ENCODE data around the gene FAIM2. TPM values are rescaled to one million over a fixed set of nuclear protein-coding genes. Genes with fewer than 3 reads are reported as not detected.

FAIM2 gene
- total and polyA plus RNA-seq, 2 donors (not counting 3 experiments of a cell fraction or from before 2014, with no cell fraction given): 0.01 TPM; not detected in 1

DNA sequence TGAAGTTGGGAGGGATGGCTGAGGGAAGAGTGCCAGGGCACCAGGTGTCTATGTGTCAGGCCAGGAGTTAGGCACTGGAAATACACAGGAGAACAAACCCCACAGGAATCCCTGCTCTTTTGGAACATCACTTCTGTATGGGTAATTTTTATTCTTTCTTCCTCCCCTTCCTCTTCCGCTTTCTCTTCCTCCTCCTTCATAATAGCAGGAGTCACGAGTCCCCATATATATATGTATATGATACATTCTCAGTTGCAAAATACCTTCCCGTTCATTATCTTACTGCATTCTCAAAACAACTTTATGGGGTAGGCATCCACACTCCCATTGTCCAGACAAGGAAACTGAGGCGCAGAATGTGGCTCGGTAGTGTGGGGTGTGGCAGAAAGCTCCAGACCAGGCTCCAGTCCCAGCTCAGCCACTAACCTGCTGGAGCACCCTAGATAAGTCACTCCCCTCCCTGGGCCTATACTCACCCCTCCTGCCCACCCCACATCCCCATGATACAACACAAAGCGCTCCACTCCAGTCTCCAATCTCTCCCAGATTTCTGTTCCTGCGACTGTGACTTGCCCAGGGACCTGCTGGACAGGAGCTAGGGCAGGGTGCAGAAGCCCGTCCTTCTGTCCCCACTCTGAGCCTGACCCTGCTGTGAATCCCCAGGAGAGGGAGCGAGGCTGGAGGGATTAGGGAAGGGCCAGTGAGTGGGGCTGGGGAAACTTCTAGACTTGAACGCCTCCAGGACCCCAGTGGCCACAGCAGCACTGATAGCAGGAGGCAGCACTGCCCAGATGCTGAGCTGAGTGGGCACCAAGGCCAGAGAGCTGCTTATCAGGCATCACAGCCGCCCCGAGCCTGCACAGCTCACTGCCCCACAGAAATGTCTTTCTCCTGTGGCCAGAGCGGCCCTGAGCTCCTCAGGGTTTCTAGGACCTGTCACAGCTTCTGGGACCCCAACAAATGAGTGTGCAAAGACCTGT lies 45.5 kb upstream of the FAIM2 start:
- intact Hi-C loops (cut with micrococcal nuclease): no loop called here
- no peak for TF ChIP-seq MYC (IDR thresholded peaks at IDR 0.05; ENCODE audit: low read depth, low read length)
- TF ChIP-seq POLR2AphosphoS5 (IDR thresholded peaks at IDR 0.05; ENCODE audit: insufficient read depth, low read depth, low read length): no peak
- TF ChIP-seq CTCF (IDR thresholded peaks at IDR 0.05; ENCODE audit: extremely low read depth in 1 of 2, insufficient read depth in 1 of 2, low read depth in 1 of 2, low read length in 2 of 2): no peak
- TF ChIP-seq GATA2 (IDR thresholded peaks at IDR 0.05; ENCODE audit: insufficient read depth, insufficient read length, low read depth, low read length): no peak
- no peak for TF ChIP-seq FOS (IDR thresholded peaks at IDR 0.05; ENCODE audit: borderline replicate concordance, insufficient read depth, low read length)
- TF ChIP-seq JUN (IDR thresholded peaks at IDR 0.05; ENCODE audit: borderline replicate concordance, insufficient read depth, insufficient read length, low read depth): no peak
- TF ChIP-seq POLR2A (IDR thresholded peaks at IDR 0.05; ENCODE audit: low read depth, low read length): no peak
- TF ChIP-seq EZH2 (IDR thresholded peaks at IDR 0.05; ENCODE audit: borderline replicate concordance, low read depth, low read length, severe bottlenecking): no peak
- TF ChIP-seq MAX (IDR thresholded peaks at IDR 0.05; ENCODE audit: insufficient read depth, insufficient read length): no peak
- Histone ChIP-seq H3K9me1 (replicated peaks; ENCODE audit: control insufficient read depth, extremely low read depth, insufficient read depth, low read length) (no peaks in the 10 kb centered on the region), H3K79me2 (ENCODE audit: control insufficient read depth, insufficient read depth, low read length) (no peaks in the 10 kb centered on the region), H3K4me2 (ENCODE audit: insufficient read depth, low read length) (no peak overlapping the region), H3K27ac (ENCODE audit: insufficient read depth, low read depth, low read length) (no peak overlapping the region), H3K4me1 (ENCODE audit: control insufficient read depth, extremely low read depth, insufficient read depth, low read length) (peaks cover 11% of the 10 kb centered on the region), H3K9me3 (replicated peaks; ENCODE audit: control insufficient read depth, insufficient read depth, low read length) (no peaks in the 10 kb centered on the region), H3K36me3 (ENCODE audit: control insufficient read depth in 2 of 2, extremely low read depth in 1 of 2, insufficient read depth in 2 of 2, low read length in 2 of 2) (no peaks in the 10 kb centered on the region), H3K27me3 (ENCODE audit: control insufficient read depth in 2 of 2, insufficient read depth in 2 of 2, low read length in 2 of 2) (no peaks in the 10 kb centered on the region), H3K9ac (replicated peaks; ENCODE audit: extremely low read depth, insufficient read depth, low read length) (no peak overlapping the region), H2AFZ (ENCODE audit: low read depth, low read length) (no peak overlapping the region), H3K4me3 (replicated peaks in 1 of 3; ENCODE audit: insufficient read depth in 1 of 3, low read depth in 1 of 3, low read length in 3 of 3) (no peak overlapping the region), H4K20me1 (replicated peaks; ENCODE audit: control insufficient read depth, extremely low read depth, insufficient read depth, low read length) (no peaks in the 10 kb centered on the region)
- POLR2A ChIA-PET: no interaction called here
- dilution Hi-C loops (cut with MboI; ENCODE audit: extremely low pct_ligation_motif_present, low sequenced_read_pairs): no loop called here
- no peak for DNase-seq (ENCODE audit: low read depth, low spot score)
- no TSS peak for BruUV-seq (replicated peaks)
- FAIRE-seq: no peak
- CTCF ChIA-PET: interaction anchor here (0.7 to 4.5 kb wide), 6 partner anchors 13 to 122 kb away, joined by 3 to 112 read pairs (median 7); partner anchors contain the start of gene AQP5
